T-helper 1 cell treated with Interleukin-12 subunit alpha and Interleukin-12 subunit beta and Interleukin-4 antibody, amounts not matched to agents 30 ng/mL and 1 ng/mL, for 36 hours (primary cell): Measurements from ENCODE around the gene TRIM14. TPM values are rescaled to one million over a fixed set of nuclear protein-coding genes. Genes with fewer than 3 reads are reported as not detected.
"Not testable (repeated sequence)": the region's sequence is repeated elsewhere in the genome, so short reads cannot be mapped to it uniquely, and the experiment has no call there.

Source experiments
- intact Hi-C: fragments of 100-400 bp; cut with micrococcal nuclease; formaldehyde crosslinking; loops from one replicate; pipeline ENCODE4 v1.15.1; 2024
- total RNA-seq: library from RNA; stranded (reverse); gene quantifications from 2 replicates; pipeline ENCODE4 v1.2.3, GENCODE V29; 2022

Gene TRIM14
- total RNA-seq, 1 donor from 2014 or later: 104 TPM

GRCh38 chr9:98020476-98021145 is 98.4 kb downstream of the TRIM14 start:
- intact Hi-C loops: no loop called here

GRCh38 chr9:98019869-98020268 is 99.2 kb downstream of the TRIM14 start:
- intact Hi-C loops: not testable (repeated sequence)

Other genes with a start within 250 kb of the TRIM14 start
- 23.0 and 23.3 TPM in 2 replicates for gene TRMO, start 196.7 kb downstream of the TRIM14 start, total RNA-seq
- gene HEMGN, start 181.1 kb downstream of the TRIM14 start, total RNA-seq: 0.42 and 0.44 TPM in 2 replicates
- gene ANP32B, start 135.9 kb downstream of the TRIM14 start, total RNA-seq: 232 and 236 TPM in 2 replicates
- gene NANS, start 62.5 kb downstream of the TRIM14 start, total RNA-seq: 58.7 and 59.5 TPM in 2 replicates
- 3.8 and 3.9 TPM in 2 replicates for gene CORO2A, start 73.4 kb upstream of the TRIM14 start, total RNA-seq
- 6.4 and 6.6 TPM in 2 replicates for gene TBC1D2, start 136.4 kb upstream of the TRIM14 start, total RNA-seq